Measurements from ENCODE around the gene IMP4. TPM values are rescaled to one million over a fixed set of nuclear protein-coding genes. Genes with fewer than 3 reads are reported as not detected.

IMP4 gene
- total and polyA plus RNA-seq, 2 donors (not counting 1 experiment from before 2014, with no cell fraction given) = 102 to 164 TPM

DNA sequence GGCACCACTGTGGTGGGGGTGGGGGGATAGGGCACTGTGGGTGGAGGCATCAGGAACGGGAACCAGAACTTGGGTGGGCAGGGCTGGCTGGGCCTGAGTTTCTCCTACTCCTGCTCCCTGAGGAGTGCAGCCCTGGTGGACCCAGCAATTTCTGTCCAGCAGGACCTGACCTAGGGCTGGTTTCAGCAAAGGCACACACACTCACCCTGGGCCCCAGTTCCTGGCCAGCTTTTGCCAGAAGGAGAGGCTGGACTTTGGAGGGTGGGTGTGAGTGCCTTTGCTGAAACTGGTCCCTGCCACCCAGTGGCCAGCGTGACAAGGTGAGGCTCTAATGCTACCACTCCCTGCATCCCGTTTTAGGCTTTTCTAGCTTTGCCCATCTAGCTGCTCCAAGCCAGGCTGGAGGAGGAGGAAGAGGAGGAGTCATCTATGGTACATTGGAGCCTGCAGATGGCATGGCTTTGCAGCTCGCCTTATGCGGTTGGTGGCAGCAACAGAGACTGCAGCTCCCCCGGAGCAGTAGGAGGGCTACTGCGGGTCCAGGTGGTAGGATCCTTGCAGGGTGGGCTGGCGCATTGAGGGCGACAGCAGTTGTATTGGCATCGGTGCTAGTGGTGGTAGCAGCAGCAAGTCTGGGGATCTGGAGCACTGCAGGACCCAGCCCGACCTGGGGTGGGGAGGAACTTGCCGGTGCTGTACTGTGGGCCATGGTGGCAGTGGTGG lies 40.4 kb upstream of the IMP4 start:
- Mint-ChIP-seq H3K27ac (no peak overlapping the region), H3K27me3 (peaks cover 25% of the 10 kb centered on the region), H3K9me3 (ENCODE audit: insufficient read depth) (no peaks in the 10 kb centered on the region), H3K4me1 (no peaks in the 10 kb centered on the region), H3K4me3 (no peak overlapping the region)
- CTCF ChIA-PET = no interaction called here
- intact Hi-C loops (cut with micrococcal nuclease) = no loop called here
- no peak for DNase-seq
- Histone ChIP-seq H3K4me2 (replicated peaks; ENCODE audit: low read depth, low read length, poor library complexity, severe bottlenecking) (no peak overlapping the region), H4K20me1 (ENCODE audit: control insufficient read depth, insufficient read depth, low read length, poor library complexity, severe bottlenecking) (no peaks in the 10 kb centered on the region), H3K36me3 (replicated peaks in 1 of 2; ENCODE audit: control extremely low read depth in 1 of 2, control insufficient read depth in 1 of 2, extremely low read depth in 1 of 2, insufficient read depth in 2 of 2, low read length in 1 of 2) (no peaks in the 10 kb centered on the region), H2AFZ (ENCODE audit: insufficient read depth, low read depth, low read length, poor library complexity, severe bottlenecking) (no peak overlapping the region), H3K27me3 (replicated peaks in 1 of 4; ENCODE audit: control extremely low read depth in 1 of 4, control insufficient read depth in 3 of 4, insufficient read depth in 4 of 4, low read length in 3 of 4) (peaks cover 0 to 5% (median 1%) of the 10 kb centered on the region in 4 experiments), H3K9me3 (ENCODE audit: control extremely low read depth in 1 of 3, control insufficient read depth in 2 of 3, insufficient read depth in 1 of 3, low read length in 2 of 3) (no peaks in the 10 kb centered on the region), H3K9ac (ENCODE audit: low read length) (no peak overlapping the region), H3K4me1 (ENCODE audit: control insufficient read depth in 2 of 2, insufficient read depth in 2 of 2, low read length in 2 of 2) (no peaks in the 10 kb centered on the region), H3K4me3 (ENCODE audit: control extremely low read depth in 1 of 5, extremely low read depth in 1 of 5, insufficient read depth in 1 of 5, low read depth in 2 of 5, low read length in 4 of 5) (no peak overlapping the region), H3K79me2 (ENCODE audit: control insufficient read depth, insufficient read depth, low read length) (no peaks in the 10 kb centered on the region), H3K27ac (ENCODE audit: low read length in 2 of 2) (no peak overlapping the region)
- POLR2A ChIA-PET = no interaction called here
- WGBS (ENCODE audit: insufficient coverage) = 86% methylated on average over 10 of the region's 12 CpGs
- ATAC-seq (ENCODE audit: low read depth) = no peak
- TF ChIP-seq, protein P1, sequence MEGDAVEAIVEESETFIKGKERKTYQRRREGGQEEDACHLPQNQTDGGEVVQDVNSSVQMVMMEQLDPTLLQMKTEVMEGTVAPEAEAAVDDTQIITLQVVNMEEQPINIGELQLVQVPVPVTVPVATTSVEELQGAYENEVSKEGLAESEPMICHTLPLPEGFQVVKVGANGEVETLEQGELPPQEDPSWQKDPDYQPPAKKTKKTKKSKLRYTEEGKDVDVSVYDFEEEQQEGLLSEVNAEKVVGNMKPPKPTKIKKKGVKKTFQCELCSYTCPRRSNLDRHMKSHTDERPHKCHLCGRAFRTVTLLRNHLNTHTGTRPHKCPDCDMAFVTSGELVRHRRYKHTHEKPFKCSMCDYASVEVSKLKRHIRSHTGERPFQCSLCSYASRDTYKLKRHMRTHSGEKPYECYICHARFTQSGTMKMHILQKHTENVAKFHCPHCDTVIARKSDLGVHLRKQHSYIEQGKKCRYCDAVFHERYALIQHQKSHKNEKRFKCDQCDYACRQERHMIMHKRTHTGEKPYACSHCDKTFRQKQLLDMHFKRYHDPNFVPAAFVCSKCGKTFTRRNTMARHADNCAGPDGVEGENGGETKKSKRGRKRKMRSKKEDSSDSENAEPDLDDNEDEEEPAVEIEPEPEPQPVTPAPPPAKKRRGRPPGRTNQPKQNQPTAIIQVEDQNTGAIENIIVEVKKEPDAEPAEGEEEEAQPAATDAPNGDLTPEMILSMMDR (IDR thresholded peaks at IDR 0.05) = no peak
- TF ChIP-seq EZH2 (IDR thresholded peaks at IDR 0.05; ENCODE audit: borderline replicate concordance, insufficient read depth, low read depth, low read length, poor library complexity, severe bottlenecking) = no peak

DNA sequence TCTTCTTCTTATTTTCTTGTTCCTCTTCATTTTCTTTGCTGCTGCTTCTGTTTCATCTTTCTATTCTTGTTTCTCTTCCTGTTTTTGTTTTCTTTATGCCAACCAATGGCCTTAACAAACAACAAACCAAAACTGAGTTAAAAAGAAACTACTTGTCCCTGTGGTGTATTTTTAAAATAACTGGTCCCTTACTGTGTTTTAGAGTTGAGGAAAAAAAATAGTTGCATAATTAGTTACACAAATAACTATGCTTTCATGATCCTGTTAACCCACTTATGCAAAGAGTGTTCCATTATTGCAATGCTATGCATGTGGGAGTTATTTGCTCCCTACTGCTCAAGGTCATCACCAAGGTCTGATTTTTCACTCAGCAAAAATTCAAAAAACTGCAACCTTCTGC lies 39.5 kb upstream of the IMP4 start:
- Histone ChIP-seq H3K4me2 (replicated peaks; ENCODE audit: low read depth, low read length, poor library complexity, severe bottlenecking) (no peak overlapping the region), H3K36me3 (replicated peaks in 1 of 2; ENCODE audit: control extremely low read depth in 1 of 2, control insufficient read depth in 1 of 2, extremely low read depth in 1 of 2, insufficient read depth in 2 of 2, low read length in 1 of 2) (no peaks in the 10 kb centered on the region), H3K4me1 (ENCODE audit: control insufficient read depth in 2 of 2, insufficient read depth in 2 of 2, low read length in 2 of 2) (no peaks in the 10 kb centered on the region), H3K79me2 (ENCODE audit: control insufficient read depth, insufficient read depth, low read length) (no peaks in the 10 kb centered on the region), H3K27me3 (replicated peaks in 1 of 4; ENCODE audit: control extremely low read depth in 1 of 4, control insufficient read depth in 3 of 4, insufficient read depth in 4 of 4, low read length in 3 of 4) (peaks cover 0 to 2% (median 0%) of the 10 kb centered on the region in 4 experiments), H4K20me1 (ENCODE audit: control insufficient read depth, insufficient read depth, low read length, poor library complexity, severe bottlenecking) (no peaks in the 10 kb centered on the region), H3K4me3 (ENCODE audit: control extremely low read depth in 1 of 5, extremely low read depth in 1 of 5, insufficient read depth in 1 of 5, low read depth in 2 of 5, low read length in 4 of 5) (no peak overlapping the region), H3K27ac (ENCODE audit: low read length in 2 of 2) (no peak overlapping the region), H2AFZ (ENCODE audit: insufficient read depth, low read depth, low read length, poor library complexity, severe bottlenecking) (no peak overlapping the region), H3K9ac (ENCODE audit: low read length) (no peak overlapping the region), H3K9me3 (ENCODE audit: control extremely low read depth in 1 of 3, control insufficient read depth in 2 of 3, insufficient read depth in 1 of 3, low read length in 2 of 3) (no peaks in the 10 kb centered on the region)
- Mint-ChIP-seq H3K27me3 (peaks cover 19% of the 10 kb centered on the region), H3K4me3 (no peak overlapping the region), H3K4me1 (no peaks in the 10 kb centered on the region), H3K9me3 (ENCODE audit: insufficient read depth) (no peaks in the 10 kb centered on the region), H3K27ac (no peak overlapping the region)
- ChIA-PET POLR2A (no interaction called here), CTCF (no interaction called here)
- ATAC-seq (ENCODE audit: low read depth) = no peak
- DNase-seq = no peak
- intact Hi-C loops (cut with micrococcal nuclease) = no loop called here
- TF ChIP-seq, protein P1 (IDR thresholded peaks at IDR 0.05) = no peak
- TF ChIP-seq EZH2 (IDR thresholded peaks at IDR 0.05; ENCODE audit: borderline replicate concordance, insufficient read depth, low read depth, low read length, poor library complexity, severe bottlenecking) = no peak

All from B cell (primary cell).